HL-60 (cell line): ENCODE data around the gene NBAS.

ENCODE experiments used
- CTCF ChIP-seq: IDR thresholded peaks from one replicate; pipeline ENCODE4 v1.5.1; 2011; ENCODE audit warnings: low read length, control low read depth, inconsistent platforms; ENCODE audit not compliant: insufficient read depth
- REST ChIP-seq: IDR thresholded peaks from 2 replicates; pipeline ENCODE4 v1.6.1; 2012; ENCODE audit warnings: low read depth; ENCODE audit not compliant: insufficient replicate concordance

- no peak for TF ChIP-seq CTCF
- no peak for TF ChIP-seq REST
These were observed 9.0 kb upstream of the NBAS start for GRCh38 chr2:15570104-15570503.
